HG03159 (cell line): ENCODE measurements around the gene CDK6.
A peak's percentile ranks its signal among the peaks of the same experiment; 100 is the strongest.

Experiments used
- ATAC-seq: cut with Tn5 transposase; IDR thresholded peaks from one replicate; pipeline ENCODE4 v1.9.1; 2021; ENCODE audit warnings: mild to moderate bottlenecking, moderate library complexity; ENCODE audit not compliant: unreplicated experiment

The CDK6 gene

GRCh38 chr7:92847305-92847704 lies 10.9 kb upstream of the CDK6 start:
- no peak for ATAC-seq

DNA sequence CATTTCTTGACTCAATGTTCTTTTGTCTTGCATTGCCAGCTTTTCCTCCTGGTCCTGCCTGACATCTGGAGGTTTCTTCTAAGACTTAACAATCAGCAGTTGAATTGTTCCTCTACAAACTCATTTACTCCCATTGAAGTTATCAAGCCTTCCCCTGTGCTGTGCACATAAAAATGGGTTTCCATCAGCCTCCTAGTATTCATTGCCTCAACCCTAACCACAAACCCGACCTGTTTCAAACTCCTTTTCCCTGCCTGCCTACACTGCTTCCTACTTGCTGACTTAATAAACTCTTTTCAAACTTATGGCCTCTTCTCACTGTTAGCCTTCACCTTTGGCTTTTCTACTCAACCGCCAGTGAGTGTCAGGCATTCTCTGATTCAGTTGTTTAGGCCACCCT lies 9.4 kb upstream of the CDK6 start:
- ATAC-seq: no peak

DNA sequence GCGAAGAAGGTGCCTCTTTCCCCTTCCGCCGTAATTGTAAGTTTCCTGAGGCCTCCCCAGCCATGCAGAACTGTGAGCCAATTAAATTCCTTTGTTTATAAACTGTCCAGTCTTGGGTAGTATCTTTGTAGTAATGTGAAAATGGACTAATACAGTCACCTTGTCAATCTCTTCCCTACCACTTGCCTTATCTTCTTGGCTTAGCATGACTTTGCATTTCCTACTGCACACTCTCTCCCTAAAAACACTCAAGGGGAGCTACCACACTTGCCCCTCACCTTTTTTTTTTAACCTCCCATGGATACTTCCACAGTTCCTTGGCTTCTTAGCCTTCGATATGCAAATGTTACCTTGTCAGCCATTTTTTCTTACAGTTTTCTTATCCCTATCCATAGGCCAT lies 7.4 kb upstream of the CDK6 start:
- ATAC-seq: no peak

DNA sequence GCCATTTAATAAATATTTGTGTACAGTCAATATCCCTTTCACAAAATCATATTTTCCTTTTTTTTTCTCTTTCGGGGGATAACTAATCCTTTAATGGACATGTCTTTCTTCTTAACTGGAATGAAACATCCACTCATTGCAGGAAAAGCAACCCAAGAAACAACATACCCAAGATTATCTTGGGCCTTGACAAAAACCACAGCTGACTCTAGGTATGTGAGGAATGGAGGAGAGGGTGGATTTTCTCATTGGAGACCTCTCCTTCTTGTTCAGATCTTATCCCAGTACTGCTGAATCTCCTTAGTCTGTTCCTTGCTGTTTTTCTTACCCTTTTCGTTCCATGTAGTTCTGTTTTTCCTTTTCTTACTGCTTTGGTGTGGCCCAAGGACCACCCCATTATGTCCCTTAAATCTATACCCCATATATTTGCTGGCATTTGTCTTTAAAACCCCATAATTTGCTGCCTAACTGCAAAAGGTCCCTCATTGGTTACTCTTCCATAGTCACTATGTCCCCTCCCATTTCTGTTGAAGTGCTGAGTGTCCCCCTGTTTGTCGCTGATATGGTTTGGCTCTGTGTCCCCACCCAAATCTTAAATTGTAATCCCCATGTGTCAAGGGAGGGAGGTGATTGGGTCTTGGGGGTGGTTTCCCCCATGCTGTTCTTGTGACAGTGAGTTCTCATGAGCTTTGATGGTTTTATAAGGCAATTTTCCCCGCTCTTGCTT lies 6.8 kb upstream of the CDK6 start:
- no peak for ATAC-seq

- no peak for ATAC-seq
Observed at GRCh38 chr7:92841192-92841591, 4.8 kb upstream of the CDK6 start.

DNA sequence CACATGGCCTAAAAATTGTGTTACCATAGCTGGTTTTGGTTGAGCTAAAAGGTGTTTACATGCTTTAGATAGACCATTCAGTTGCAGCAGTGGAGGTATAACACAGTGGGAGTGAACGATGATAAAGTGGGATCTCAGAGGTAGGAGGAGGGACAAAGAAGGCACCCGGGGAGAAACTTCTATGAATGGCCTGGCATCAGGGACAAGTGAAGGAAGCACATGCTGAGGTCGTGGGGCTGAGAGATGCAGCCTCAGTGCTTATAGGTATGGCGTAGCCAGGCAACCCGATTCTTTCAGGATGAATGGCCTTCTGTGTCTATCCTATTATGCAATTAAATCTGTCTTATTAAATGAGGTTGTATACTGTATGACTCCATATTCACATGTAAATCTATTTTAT lies 3.9 kb upstream of the CDK6 start:
- ATAC-seq: no peak

GRCh38 chr7:92839901-92840300 lies 3.5 kb upstream of the CDK6 start:
- ATAC-seq: no peak

DNA sequence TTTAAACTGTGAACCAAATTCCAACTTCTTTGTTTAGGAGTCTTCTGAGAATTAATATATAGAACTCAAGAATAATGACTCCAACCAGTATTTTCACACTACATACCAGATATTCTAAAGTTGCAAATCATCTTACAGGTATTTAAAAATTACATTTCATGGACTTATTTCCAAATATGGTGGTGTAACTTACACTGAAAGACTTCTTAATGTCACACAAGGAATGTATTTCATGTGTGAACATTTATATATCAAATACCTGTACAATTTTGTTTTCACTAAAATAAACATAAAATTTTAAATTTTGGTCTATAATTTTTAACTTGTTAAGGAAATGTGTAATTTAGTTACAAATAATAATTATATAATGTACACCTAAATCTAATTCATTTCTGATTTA lies 2.6 kb upstream of the CDK6 start:
- no peak for ATAC-seq

- no peak for ATAC-seq
Observed at GRCh38 chr7:92837000-92837749, 802 bp upstream of the CDK6 start.

GRCh38 chr7:92835851-92836488 lies 403 bp downstream of the CDK6 start:
- no peak for ATAC-seq

DNA sequence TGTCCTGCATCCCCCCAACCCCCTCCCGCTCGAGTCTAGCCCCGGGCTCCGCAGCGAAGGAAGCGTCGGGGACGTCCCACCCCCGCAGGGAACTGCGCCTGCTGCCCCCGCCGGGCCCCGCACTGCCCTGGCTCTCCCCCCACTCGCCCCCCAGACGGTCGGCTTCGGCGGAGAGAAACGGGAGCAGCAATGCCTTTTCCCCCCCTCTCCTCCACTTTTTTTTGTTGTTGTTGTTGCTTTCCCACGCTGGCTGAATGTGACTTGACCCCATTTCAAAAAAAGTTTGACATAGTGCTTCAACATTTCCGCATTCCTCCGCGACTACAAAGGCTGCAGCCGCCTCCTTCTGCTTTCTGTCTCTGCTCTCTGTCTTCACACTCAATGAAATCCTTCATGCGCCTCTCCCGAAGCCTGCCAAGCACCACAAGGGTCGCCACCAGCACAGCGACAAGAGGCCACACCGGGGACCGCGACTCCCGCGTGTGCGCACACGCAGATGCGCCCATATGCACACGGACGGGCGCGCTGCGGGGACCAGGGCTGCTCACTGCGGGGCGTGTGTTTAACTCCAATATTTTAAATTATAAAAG lies 1.0 kb downstream of the CDK6 start:
- ATAC-seq: no peak

- ATAC-seq: no peak
Observed at GRCh38 chr7:92834507-92835260, 1.7 kb downstream of the CDK6 start.

DNA sequence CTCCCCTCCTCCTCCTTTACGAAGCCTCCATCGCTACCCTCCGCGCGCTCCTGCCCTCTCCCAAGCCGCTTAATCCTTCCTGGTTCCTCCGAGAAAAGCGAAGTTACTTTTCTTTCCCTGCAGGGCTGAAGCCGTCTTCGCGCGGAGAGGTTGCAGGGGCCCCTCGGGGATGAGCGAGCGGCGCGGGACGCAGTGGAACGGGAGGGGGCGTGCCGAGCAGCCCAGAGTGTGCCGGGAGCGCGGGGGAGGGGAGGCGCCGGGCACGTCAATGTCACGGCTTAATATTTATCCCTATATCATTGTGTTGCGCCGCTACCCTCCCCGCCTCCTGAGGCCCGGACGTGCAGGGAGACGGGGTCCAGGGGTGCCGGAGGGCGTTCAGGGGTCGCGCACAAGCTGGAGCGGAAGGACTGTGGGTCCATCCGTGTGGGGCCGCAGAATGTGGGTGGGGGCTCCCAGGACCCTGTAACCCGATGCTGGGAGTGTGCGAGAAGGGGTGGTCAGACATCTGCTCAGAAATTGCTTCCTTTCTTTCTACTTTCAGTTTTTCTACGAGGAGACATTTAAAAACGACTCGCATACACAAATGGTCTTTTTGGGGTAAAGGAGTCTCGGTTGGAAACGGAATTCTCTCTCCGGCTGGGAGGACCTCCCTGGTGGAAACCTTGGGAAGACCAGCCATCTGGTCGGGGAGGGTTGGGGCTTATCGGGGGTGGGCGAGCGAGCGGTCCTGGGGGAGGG lies 2.4 kb downstream of the CDK6 start:
- peak; percentile 42 for ATAC-seq

- ATAC-seq: peak; percentile 60
Observed at GRCh38 chr7:92833024-92833765, 3.2 kb downstream of the CDK6 start.

- peak; percentile 4 for ATAC-seq
Observed at GRCh38 chr7:92832534-92833023, 3.8 kb downstream of the CDK6 start.

DNA sequence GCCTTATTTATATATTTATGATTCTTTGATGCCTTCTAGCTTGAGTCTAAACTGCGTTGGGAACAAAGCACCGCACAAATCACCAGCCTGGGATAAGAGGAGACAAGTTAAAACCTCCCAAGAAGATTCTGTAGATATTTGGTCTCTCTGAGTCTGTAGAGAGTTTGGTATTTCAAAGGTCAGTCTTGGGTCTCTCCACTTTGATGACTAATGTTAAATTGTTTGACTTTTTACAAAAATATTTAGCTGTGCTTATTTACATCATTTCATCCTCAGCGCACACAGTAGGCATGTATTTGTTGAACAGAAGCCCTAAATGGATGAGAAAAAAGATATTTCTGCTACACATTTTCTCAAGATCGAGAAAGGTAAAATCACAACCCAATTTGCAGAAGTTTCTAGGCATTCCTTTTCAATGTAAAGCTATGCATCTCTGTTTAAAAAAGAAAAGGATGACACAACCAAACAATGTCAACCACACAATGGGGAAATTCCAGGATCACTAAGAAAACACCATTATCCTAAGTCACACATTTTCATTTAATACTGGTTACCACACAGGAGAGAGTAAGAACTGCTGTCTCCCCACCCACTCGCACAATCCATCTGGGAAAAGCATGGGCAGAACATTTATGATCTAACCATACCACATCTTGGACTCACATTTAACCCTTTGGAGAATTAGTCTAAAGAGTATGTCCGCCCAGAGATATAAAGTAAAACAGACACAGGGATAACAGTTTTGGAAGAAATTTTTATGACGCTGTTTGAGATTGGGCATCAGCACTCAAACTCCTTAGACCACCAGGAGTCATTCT lies 4.4 kb downstream of the CDK6 start:
- no peak for ATAC-seq

- no peak for ATAC-seq
Observed at GRCh38 chr7:92830532-92831110, 5.8 kb downstream of the CDK6 start.

GRCh38 chr7:92830027-92830426 lies 6.3 kb downstream of the CDK6 start:
- no peak for ATAC-seq
